GM21576 (cell line): ENCODE data around the gene TOP1.
A peak's percentile ranks its signal among the peaks of the same experiment; 100 is the strongest.
"Not testable (repeated sequence)": the region's sequence is repeated elsewhere in the genome, so short reads cannot be mapped to it uniquely, and the experiment has no call there.

ENCODE experiments used
- ATAC-seq: cut with Tn5 transposase; IDR thresholded peaks from one replicate; pipeline ENCODE4 v1.9.1; 2021; ENCODE audit warnings: mild to moderate bottlenecking, moderate library complexity; ENCODE audit not compliant: unreplicated experiment

The TOP1 gene

GRCh38 chr20:41125530-41126457 is 97.2 kb downstream of the TOP1 start:
- ATAC-seq, result no peak

DNA sequence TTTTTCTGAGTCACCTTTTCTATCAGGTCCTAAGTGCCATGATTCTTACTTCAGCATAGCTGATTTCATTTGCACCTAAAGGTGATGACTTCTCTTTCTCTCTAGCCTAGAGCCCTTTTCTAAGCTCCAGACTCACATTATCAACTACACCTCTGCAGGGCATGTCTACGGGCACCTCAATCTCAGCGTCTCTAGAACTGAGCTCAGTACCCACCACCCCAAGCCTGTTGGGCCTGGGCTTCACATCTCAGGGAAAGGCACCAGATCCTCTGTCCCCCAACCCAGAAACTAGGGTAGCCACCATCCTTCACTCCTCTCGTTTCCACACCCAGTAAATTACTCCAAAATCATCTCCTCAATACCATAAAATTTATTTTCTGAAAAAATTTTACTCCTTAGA is 98.1 kb downstream of the TOP1 start:
- ATAC-seq, result no peak

GRCh38 chr20:41128317-41128716 is 99.7 kb downstream of the TOP1 start:
- not testable (repeated sequence) for ATAC-seq

DNA sequence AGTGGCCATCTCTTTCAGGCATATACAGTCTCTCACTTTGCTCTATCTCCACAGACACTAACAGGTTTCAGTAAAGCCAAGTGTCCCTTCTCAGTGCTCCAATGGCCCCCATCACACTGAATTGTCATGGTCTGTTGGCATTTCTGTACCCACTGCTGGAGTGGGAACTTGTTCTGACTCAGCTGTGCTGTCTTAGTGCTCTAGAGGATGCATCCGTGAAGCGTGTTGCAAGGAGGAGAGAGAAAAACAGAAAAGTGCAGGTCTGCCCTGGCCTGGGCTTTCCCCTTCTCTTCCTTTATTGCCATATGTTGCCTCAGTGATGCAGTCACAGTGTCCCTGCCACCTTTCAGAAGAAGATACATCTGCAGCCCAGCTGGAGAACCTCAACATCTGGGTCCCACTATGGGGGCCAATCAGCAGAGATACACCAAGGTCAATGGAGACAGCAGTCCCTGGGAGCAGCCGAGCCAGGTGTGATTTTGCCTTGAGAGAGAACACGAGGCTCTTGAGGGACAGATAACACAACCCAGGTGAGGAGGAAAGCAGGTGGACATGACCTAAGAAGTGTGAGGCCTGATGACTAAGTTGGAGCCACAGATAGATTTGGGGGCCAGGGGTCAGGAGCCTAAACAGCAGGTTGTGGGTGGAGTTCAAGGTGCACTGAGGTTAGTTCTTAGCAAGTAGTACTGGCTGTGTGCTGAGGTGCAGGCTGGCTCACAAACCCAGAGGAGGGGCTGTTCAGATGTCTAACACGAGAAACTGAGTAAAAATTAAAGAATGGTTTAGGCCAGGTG is 103.2 kb downstream of the TOP1 start:
- ATAC-seq, result peak; percentile 39

DNA sequence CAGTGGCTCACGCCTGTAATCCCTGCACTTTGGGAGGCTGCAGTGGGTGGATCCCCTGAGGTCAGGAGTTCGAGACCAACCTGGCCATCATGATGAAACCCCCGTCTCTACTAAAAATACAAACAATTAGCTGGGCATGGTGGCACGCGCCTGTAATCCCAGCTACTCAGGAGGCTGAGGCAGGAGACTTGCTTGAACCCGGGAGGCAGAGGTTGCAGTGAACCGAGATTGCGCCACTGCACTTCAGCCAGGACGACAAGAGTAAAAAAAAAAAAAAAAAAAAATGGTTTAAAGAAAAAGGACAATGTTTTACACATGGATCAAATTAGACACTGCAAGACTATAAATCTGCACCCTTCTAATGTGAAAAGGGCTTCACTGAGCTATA is 103.8 kb downstream of the TOP1 start:
- not testable (repeated sequence) for ATAC-seq

DNA sequence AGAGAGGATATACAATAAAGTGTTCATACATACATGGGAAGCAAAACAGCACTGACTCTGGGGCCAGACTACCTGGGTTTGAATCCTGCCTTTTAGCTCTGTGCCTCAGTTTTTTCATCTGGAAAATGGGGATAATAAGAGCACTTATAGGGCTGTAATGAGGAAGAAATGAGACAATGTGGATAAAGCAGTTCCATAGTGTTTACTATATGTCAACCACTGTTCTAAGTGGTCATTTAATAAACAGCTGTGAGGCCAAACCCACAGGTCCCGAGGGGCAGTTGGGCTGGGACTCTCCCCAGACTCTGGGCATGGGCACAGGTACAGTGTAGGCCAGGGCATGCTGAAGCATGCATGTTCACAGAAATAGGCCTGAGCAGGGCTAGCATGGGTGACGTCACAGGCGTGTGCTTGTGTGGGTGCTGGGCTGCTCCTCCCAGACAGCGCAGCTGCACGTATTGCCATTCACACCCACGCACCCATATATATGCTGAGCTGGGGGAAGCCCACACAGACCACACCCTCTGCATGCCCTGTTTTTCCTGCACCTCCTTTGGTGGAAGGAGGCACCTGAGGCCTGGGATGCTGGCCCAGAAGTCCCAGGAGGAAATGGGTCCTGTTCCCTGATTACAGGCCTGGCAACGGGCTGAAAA is 105.2 kb downstream of the TOP1 start:
- ATAC-seq, result peak; percentile 51

DNA sequence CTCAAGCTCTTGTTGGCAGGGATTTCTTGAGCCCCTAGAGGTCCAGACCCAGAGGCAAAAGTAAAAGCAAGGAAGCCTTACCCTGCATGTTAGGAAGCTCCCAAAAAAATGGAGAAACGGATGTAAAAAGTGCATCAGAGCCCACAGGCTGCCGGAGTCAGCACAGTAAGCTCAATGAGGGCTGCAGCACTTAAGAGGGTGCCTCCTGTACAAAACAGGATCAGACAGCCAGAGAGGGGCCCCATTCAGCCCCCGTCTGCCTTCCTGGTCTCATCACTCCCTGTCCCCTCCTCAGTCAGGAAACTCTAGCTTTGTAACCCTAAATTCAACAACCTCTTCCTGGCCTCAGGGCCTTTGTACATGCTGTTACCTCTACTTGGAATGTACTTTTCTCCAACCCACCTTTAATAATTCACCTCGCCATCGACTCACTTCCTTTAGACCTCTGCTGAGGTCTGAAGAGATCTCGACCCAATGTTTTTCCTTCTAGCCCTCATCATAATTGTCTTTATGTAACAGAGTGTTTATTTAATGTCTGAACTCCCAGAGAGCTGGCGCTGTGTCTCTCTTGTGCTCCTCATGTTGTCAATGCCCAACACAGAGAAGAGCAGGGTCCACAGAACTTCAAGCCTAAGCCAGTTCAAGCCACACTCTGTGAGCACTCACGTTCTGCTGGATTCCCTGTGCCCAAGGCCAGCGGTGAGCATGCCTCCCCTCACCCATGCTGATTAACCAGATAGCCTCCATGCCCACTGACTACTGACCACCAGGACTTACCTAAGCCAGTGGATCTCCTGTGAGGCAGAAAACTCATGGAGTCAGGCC is 106.0 kb downstream of the TOP1 start:
- ATAC-seq, result no peak

DNA sequence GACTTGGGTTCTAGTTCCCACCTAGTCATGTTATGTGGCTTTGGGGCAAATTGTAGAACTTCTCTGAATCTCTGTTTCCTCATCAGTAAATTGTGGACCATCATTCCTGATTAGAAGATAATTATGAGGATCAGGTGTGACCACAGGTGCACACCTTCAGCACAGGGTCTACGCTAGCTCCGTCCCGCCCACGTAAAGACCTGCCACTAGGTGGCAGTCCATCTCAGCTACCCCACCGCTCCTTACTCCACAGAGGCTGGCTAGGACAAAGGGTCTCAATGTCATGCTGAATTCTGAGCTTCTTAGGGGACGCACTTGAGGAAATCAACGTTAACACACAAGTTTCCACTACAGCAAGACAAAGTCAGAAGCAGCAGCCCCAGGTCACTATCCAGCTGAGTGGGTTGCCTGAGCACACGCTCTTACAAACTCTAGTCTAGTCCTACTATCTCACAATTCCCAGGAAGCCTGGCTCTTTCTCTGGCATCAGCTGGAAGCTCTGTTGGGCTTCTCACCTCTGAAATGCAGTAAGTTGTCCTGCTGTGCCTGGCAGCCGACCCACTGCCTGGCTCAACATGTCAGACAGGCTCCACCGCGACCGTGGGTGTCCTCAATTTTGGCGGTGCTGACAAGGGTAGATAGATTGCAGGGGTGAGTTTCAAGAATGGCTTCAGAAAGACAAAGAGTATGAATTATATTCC is 106.7 kb downstream of the TOP1 start:
- no peak for ATAC-seq

- ATAC-seq, result no peak
Measured at GRCh38 chr20:41135888-41136679, 107.5 kb downstream of the TOP1 start.

GRCh38 chr20:41136680-41137613 is 108.3 kb downstream of the TOP1 start, which contains the start of gene PLCG1:
PLCG1 (plus strand) TSS chr20:41137543; CDS start chr20:41137642, 99 bp downstream.
- ATAC-seq, result peak; percentile 47

- ATAC-seq, result peak; percentile 2
Measured at GRCh38 chr20:41137614-41138474, 109.2 kb downstream of the TOP1 start.

- no peak for ATAC-seq
Measured at GRCh38 chr20:41138475-41139226, 110.0 kb downstream of the TOP1 start.

DNA sequence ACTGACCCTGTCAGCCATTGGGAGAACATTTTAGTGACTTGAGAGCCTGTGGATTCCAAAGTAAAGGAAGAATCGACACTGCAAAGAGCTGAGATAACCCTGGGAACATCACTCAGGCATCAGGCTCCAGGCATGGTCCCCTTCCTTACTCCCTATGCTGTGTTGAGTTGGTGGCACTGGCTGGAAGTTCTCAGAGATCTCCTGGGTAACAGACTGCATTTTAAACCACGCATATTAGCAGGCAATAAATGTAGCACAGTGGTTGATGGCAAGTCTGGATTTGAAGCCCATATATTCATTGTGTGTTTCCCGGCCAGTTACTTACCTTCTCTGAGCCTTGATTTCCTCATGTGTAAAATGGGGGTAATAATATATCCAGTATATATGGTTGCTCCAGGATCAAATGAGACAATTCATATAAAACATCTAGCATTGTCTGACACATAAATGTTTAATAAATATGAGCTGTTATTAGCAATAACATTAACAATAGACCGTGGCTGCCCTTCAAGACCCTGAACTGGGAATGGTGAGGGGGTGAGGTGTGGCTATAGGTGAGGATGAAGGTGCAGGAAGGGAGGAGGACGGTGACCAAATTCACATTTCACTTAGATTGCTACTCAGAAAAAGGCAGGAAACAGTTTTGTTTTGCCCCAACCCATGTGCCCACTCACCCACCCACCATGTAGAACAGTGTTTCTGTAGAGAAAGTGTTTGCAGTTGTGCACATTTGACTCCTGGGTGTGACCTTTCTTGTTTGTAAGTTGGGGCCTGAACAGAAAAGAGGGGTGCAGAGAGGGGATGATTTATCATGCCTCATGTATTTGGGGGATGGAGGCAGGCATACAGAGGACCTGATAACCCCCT is 110.8 kb downstream of the TOP1 start:
- ATAC-seq, result no peak

- ATAC-seq, result no peak
Measured at GRCh38 chr20:41140226-41141133, 111.9 kb downstream of the TOP1 start.
